Skeletal muscle satellite cell (primary cell): Measurements from ENCODE around the gene HBEGF.

Source experiments
- H3K27me3 ChIP-seq: 2 replicates; pipeline ENCODE4 v1.7.0; 2013; ENCODE audit warnings: low read length; ENCODE audit not compliant: control insufficient read depth, insufficient read depth
- H3K36me3 ChIP-seq: 2 replicates; pipeline ENCODE4 v1.7.0; 2013; ENCODE audit warnings: mild to moderate bottlenecking, control low read depth, low read length; ENCODE audit not compliant: insufficient read depth
- H3K4me1 ChIP-seq: 2 replicates; pipeline ENCODE4 v1.7.0; 2013; ENCODE audit warnings: low read length; ENCODE audit not compliant: control insufficient read depth, insufficient read depth
- H3K4me2 ChIP-seq: 2 replicates; pipeline ENCODE4 v1.7.0; 2013; ENCODE audit warnings: mild to moderate bottlenecking, low read length
- H3K4me3 ChIP-seq: 2 replicates; pipeline ENCODE4 v1.7.0; 2013; ENCODE audit warnings: low read length
- H3K9ac ChIP-seq: 2 replicates; pipeline ENCODE4 v1.7.0; 2013; ENCODE audit warnings: mild to moderate bottlenecking, low read depth, low read length, moderate library complexity
- H3K9me3 ChIP-seq: replicated peaks from 2 replicates; pipeline ENCODE4 v1.7.0; 2013; ENCODE audit warnings: mild to moderate bottlenecking, control low read depth, low read length

Gene HBEGF

DNA sequence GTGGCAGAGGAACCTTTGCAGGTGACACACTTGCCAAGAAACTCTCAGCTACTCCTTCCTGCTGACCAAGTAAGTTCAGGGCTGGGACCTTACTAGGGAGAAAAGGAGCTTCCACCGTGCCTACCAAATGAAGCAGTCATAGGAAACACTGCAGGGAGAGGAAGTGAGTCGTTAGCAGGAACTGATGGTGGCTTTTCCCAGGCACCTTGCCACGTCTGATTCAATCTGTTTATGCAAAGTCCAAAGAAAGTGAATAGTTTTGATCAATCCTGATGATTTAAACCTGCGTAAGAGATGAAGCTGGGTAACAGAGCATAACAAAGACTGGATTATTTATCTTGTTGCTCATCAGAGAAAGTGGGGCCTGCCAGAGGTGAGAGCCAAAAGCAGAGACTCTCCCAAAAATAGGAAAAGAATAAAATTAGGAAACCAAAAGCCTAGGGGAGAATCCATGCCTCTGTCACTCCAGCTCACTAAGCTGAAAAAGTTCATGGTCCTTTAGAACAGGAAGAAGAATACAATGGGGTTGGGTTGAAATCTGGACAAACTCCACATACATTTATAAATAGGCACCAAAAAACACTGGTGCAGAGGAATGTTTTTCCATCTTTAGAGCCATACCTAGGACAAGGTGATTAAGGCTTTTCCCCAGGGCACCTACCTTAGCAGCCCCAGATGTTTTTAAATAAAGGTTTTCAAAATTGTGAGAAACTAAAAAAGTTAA lies 34.2 kb downstream of the HBEGF start:
- Histone ChIP-seq H3K36me3 (no peaks in the 10 kb centered on the region), H3K9me3 (no peaks in the 10 kb centered on the region), H3K4me1 (peaks cover 37% of the 10 kb centered on the region), H3K4me3 (peak overlapping the region; percentile 17), H3K9ac (peak overlapping the region; percentile 73), H3K4me2 (peak overlapping the region; percentile 51), H3K27me3 (no peaks in the 10 kb centered on the region)

DNA sequence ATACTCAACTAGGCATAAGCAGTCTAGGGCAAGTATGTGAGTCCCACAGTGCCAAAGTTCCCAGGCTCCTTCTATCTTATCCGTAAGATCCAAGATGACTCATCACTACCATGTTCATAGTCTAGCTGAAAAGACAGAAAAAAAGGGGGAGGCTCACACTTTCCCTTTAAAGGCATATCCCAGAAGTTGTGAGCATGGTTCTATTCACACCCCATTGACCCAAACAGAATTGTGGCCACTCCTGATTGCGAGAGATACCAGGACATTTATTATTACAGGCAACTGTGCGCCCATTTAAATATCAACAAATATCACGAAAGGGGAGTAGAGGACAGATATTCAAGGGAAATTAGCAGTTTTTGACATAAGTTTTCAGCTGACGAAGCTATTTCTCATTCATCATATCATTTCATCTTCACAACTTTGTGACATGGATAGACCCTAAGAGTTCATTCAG lies 35.4 kb downstream of the HBEGF start:
- H3K36me3 ChIP-seq: no peaks in the 10 kb centered on the region
- H3K9me3 ChIP-seq: no peaks in the 10 kb centered on the region
- peaks cover 37% of the 10 kb centered on the region for H3K4me1 ChIP-seq
- no peak overlapping the region for H3K4me2 ChIP-seq
- no peak overlapping the region for H3K4me3 ChIP-seq
- H3K27me3 ChIP-seq: no peaks in the 10 kb centered on the region
- peak overlapping the region; percentile 58 for H3K9ac ChIP-seq

DNA sequence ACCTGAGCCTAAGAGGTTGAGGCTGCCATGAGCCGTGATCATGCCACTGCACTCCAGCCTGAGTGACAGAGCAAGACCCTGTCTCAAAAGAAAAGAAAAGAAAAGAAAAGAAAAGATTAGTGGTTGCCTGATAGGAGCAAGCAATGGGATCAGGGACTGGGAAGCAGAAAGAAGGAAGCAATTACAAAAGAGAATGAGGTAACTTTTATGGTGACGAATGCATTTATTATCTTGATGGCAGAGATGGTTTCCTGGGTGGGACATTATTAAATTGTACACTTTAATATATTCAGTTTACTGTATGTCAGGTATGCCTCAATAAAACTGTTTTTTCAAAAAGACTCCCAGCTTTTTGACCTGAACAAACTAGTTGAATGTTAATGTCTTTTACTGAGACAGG lies 36.0 kb downstream of the HBEGF start:
- Histone ChIP-seq H3K9ac (peak overlapping the region; percentile 30), H3K36me3 (no peaks in the 10 kb centered on the region), H3K4me2 (no peak overlapping the region), H3K4me3 (no peak overlapping the region), H3K4me1 (peaks cover 37% of the 10 kb centered on the region), H3K9me3 (no peaks in the 10 kb centered on the region), H3K27me3 (no peaks in the 10 kb centered on the region)

- H3K36me3 ChIP-seq: no peaks in the 10 kb centered on the region
- no peaks in the 10 kb centered on the region for H3K9me3 ChIP-seq
- H3K4me3 ChIP-seq: no peak overlapping the region
- no peak overlapping the region for H3K4me2 ChIP-seq
- H3K4me1 ChIP-seq: peaks cover 37% of the 10 kb centered on the region
- no peaks in the 10 kb centered on the region for H3K27me3 ChIP-seq
- H3K9ac ChIP-seq: no peak overlapping the region
Observed at GRCh38 chr5:140309706-140310249, 36.6 kb downstream of the HBEGF start.

- no peaks in the 10 kb centered on the region for H3K27me3 ChIP-seq
- H3K4me2 ChIP-seq: no peak overlapping the region
- no peak overlapping the region for H3K4me3 ChIP-seq
- no peak overlapping the region for H3K9ac ChIP-seq
- no peaks in the 10 kb centered on the region for H3K36me3 ChIP-seq
- H3K4me1 ChIP-seq: peaks cover 19% of the 10 kb centered on the region
- H3K9me3 ChIP-seq: no peaks in the 10 kb centered on the region
Observed at GRCh38 chr5:140305471-140305870, 40.9 kb downstream of the HBEGF start.

GRCh38 chr5:140303966-140304365 lies 42.4 kb downstream of the HBEGF start:
- peak overlapping the region; percentile 84 for H3K4me2 ChIP-seq
- H3K9me3 ChIP-seq: no peaks in the 10 kb centered on the region
- peaks cover 3% of the 10 kb centered on the region for H3K36me3 ChIP-seq
- peaks cover 21% of the 10 kb centered on the region for H3K4me1 ChIP-seq
- peak overlapping the region; percentile 96 for H3K9ac ChIP-seq
- no peaks in the 10 kb centered on the region for H3K27me3 ChIP-seq
- H3K4me3 ChIP-seq: no peak overlapping the region

- Histone ChIP-seq H3K4me3 (peak within 1 kb of the TSS; percentile 86), H3K4me2 (peak within 1 kb of the TSS; percentile 84), H3K36me3 (peaks cover 3% of the 10 kb centered on the region), H3K9me3 (no peaks in the 10 kb centered on the region), H3K9ac (peak within 1 kb of the TSS; percentile 96), H3K4me1 (peaks cover 30% of the 10 kb centered on the region), H3K27me3 (no peaks in the 10 kb centered on the region)
Observed at GRCh38 chr5:140302786-140303639, 43.4 kb downstream of the HBEGF start, which contains the start of gene PFDN1. Gene PFDN1, minus strand, starts transcription at chr5:140303101. Its CDS starts 28 bp downstream, at chr5:140303073.

DNA sequence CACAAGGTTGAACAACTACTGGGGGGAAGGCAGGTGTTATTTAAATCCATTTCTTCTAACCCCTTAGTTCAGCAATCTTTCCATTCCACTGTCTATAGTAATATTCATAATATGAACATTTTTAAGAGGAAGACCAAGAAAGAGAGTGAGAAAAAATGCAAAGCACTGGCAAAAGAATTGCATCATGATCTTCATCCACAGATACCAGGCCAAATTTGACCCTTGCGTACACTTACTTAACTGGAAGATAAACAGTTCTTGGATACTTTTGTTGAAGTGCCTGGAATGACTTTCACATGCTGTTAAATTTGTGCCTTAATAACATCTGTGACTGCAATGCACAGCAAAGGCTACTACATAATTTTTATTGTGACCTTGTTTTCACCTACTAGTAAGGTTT lies 45.3 kb downstream of the HBEGF start:
- H3K4me3 ChIP-seq: no peak overlapping the region
- no peaks in the 10 kb centered on the region for H3K9me3 ChIP-seq
- H3K36me3 ChIP-seq: peaks cover 3% of the 10 kb centered on the region
- peaks cover 46% of the 10 kb centered on the region for H3K4me1 ChIP-seq
- no peaks in the 10 kb centered on the region for H3K27me3 ChIP-seq
- H3K4me2 ChIP-seq: peak overlapping the region; percentile 84
- no peak overlapping the region for H3K9ac ChIP-seq

DNA sequence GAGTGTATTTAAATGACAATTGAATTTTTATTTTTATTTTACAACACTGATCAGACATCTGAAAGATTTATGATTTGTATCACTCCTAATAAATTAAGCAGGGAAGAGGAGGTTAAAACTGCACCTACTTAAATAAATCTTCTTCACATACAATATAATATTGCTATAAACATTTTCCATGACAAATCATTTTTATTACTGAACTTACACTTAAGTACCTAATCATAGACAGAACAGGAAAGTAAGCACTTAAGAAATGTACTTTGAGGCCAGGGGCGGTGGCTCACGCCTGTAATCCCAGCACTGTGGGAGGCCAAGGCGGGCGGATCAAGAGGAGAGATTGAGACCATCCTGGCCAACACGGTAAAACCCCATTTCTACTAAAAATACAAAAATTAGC lies 47.3 kb downstream of the HBEGF start:
- peaks cover 63% of the 10 kb centered on the region for H3K4me1 ChIP-seq
- peak overlapping the region; percentile 52 for H3K4me2 ChIP-seq
- H3K9me3 ChIP-seq: no peaks in the 10 kb centered on the region
- H3K4me3 ChIP-seq: no peak overlapping the region
- H3K36me3 ChIP-seq: peaks cover 3% of the 10 kb centered on the region
- H3K27me3 ChIP-seq: no peaks in the 10 kb centered on the region
- peak overlapping the region; percentile 53 for H3K9ac ChIP-seq

DNA sequence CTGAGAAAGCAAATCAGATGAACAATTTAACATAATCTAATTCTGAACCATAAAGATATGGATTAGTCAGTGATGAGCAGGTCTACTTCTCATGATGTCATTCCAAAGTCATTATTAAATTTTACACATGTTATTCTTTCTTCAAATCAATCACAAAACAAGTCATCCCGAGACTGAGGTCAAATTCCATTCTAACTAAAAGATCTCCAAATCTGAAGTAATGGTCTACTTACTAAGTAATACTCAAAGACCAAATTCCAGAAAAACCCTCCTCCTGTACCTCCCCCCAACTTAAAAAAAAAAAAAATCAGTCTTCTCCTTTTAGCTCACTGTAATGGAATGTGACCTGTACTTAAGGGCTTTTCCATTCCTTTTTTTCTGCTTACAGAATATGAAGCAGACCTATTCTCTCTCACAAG lies 48.2 kb downstream of the HBEGF start:
- H3K9ac ChIP-seq: peak overlapping the region; percentile 53
- no peak overlapping the region for H3K4me3 ChIP-seq
- H3K9me3 ChIP-seq: no peaks in the 10 kb centered on the region
- peak overlapping the region; percentile 52 for H3K4me2 ChIP-seq
- H3K36me3 ChIP-seq: peaks cover 3% of the 10 kb centered on the region
- no peaks in the 10 kb centered on the region for H3K27me3 ChIP-seq
- H3K4me1 ChIP-seq: peaks cover 65% of the 10 kb centered on the region

DNA sequence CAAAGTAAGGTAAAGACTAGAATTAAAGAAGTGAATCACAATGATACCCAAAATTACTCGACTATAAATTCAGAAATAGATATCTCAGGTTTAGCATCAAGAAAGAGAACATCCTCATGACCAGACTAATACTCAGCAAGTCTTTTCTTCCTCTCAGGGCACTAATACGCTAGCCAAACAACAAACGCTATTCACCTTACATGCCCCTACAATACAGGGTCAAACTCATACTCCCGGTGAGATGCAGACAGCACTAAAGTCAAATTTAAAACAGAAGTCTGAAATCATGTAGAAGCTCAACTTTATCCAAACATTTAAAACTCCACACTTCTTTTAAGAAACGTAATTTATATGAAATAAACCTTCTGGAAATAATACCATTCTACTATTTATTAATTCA lies 49.1 kb downstream of the HBEGF start:
- Histone ChIP-seq H3K36me3 (peaks cover 3% of the 10 kb centered on the region), H3K4me2 (no peak overlapping the region), H3K27me3 (no peaks in the 10 kb centered on the region), H3K4me1 (peaks cover 73% of the 10 kb centered on the region), H3K9me3 (no peaks in the 10 kb centered on the region), H3K4me3 (no peak overlapping the region), H3K9ac (no peak overlapping the region)
